ENCODE results near the gene AFM.

- TF ChIP-seq CTCF (IDR thresholded peaks at IDR 0.05) (no peak), POLR2AphosphoS5 (IDR thresholded peaks at IDR 0.05; ENCODE audit: insufficient read depth in 1 of 2, low read depth in 1 of 2) (no peak), POLR2A (IDR thresholded peaks at IDR 0.05) (no peak)
Measured at GRCh38 chr4:73451404-73451803, 30.1 kb upstream of the AFM start.
